Esophagus squamous epithelium (tissue), 5 donors: ENCODE data around the gene UACA. TPM values are rescaled to one million over a fixed set of nuclear protein-coding genes. Genes with fewer than 3 reads are reported as not detected.
A peak's percentile ranks its signal among the peaks of the same experiment; 100 is the strongest.

Experiments
- DNase-seq: peaks from one replicate; lab custom pipeline; 2025; lab: John Stamatoyannopoulos, UW
- H3K27ac ChIP-seq, 4 donors: fragments of 200-600 bp; sonication (generic); one replicate each; pipeline ENCODE4 v1.5.1; 2016 to 2019; ENCODE audit warnings: mild to moderate bottlenecking in 1 of 4
- H3K27me3 ChIP-seq, 4 donors: fragments of 200-600 bp; sonication (generic); 1 replicate in 3 of 4; 2 replicates in 1 of 4; pipeline versions ENCODE4 v1.5.1 to v1.6.0; 2017 to 2021; ENCODE audit warnings: antibody characterized with exemption in 1 of 4
- H3K36me3 ChIP-seq, 3 donors: fragments of 200-600 bp; sonication (generic); one replicate each; pipeline ENCODE4 v1.5.1; 2016 to 2019
- H3K4me1 ChIP-seq, 3 donors: fragments of 200-600 bp; sonication (generic); one replicate each; pipeline ENCODE4 v1.5.1; 2017 to 2019
- H3K4me3 ChIP-seq, 4 donors: fragments of 200-600 bp; sonication (generic); 1 replicate in 3 of 4; 2 replicates in 1 of 4; pipeline ENCODE4 v1.5.1; 2016 to 2019; ENCODE audit warnings: mild to moderate bottlenecking in 2 of 4, moderate library complexity in 1 of 4
- H3K9me3 ChIP-seq, 3 donors: fragments of 200-600 bp; sonication (generic); one replicate each; pipeline ENCODE4 v1.5.1; 2016 to 2019
- CTCF ChIP-seq, 6 experiments: fragments of 450-650 bp in 4 of 6; fragments of 200-600 bp in 2 of 6; sonication (generic) in 2 of 6; IDR thresholded peaks; one replicate each; pipeline ENCODE4 v1.5.1; 2016 to 2019; ENCODE audit warnings: antibody characterized with exemption in 6 of 6, mild to moderate bottlenecking in 4 of 6, moderate library complexity in 4 of 6
- POLR2A ChIP-seq, 4 donors: fragments of 450-650 bp; IDR thresholded peaks; one replicate each; pipeline ENCODE4 v1.6.1; 2017; ENCODE audit warnings: antibody characterized with exemption in 4 of 4, mild to moderate bottlenecking in 4 of 4, moderate library complexity in 3 of 4
- WGBS, 2 donors: methylation state at CpG; one replicate each; pipeline ENCODE4 v1.1.5; 2018; 5-methylcytosine and 5-hydroxymethylcytosine counted together
- intact Hi-C: fragments of 100-400 bp; cut with DNase I; formaldehyde crosslinking; loops from one replicate; pipeline ENCODE4 v1.15.0; 2022
- total RNA-seq, 4 donors: library from RNA; depleted of rRNA; stranded (reverse); fragments of >200 nt; gene quantifications; one replicate each; pipeline ENCODE4 v1.1.0, GENCODE V29; 2016
- donor health status: DM: yes; HTN: yes; CAD: no.

Gene UACA
- total RNA-seq, 4 donors from 2014 or later = 18.3 to 55.3 (median 29.8) TPM

- H3K4me1 ChIP-seq = peaks cover 0 to 20% (median 0%) of the 10 kb centered on the region in 3 donors
- intact Hi-C loops = loop anchor here (5.0 kb wide), 1 partner anchor 132 kb away; no protein-coding TSS in a partner anchor
- no peak for DNase-seq
These were observed 83.5 kb downstream of the UACA start for GRCh38 chr15:70679919-70680231.

GRCh38 chr15:70672081-70672480 is 91.3 kb downstream of the UACA start:
- no peak overlapping the region for H3K4me3 ChIP-seq
- H3K36me3 ChIP-seq = peaks cover 0 to 62% (median 0%) of the 10 kb centered on the region in 3 donors
- H3K27ac ChIP-seq = no peak overlapping the region
- H3K27me3 ChIP-seq = no peaks in the 10 kb centered on the region
- H3K9me3 ChIP-seq = no peaks in the 10 kb centered on the region
- TF ChIP-seq POLR2A (IDR thresholded peaks at IDR 0.05) (no peak), CTCF (IDR thresholded peaks at IDR 0.05) (no peak)
- DNase-seq = no peak
- intact Hi-C loops = no loop called here
- H3K4me1 ChIP-seq = peaks cover 0 to 1% (median 0%) of the 10 kb centered on the region in 3 donors

More at GRCh38 chr15:70679919-70680231, 83.5 kb downstream of the UACA start:
- no peaks in the 10 kb centered on the region for H3K9me3 ChIP-seq
- no peaks in the 10 kb centered on the region for H3K27me3 ChIP-seq
- peaks cover 0 to 55% (median 0%) of the 10 kb centered on the region in 3 donors for H3K36me3 ChIP-seq
- no peak for TF ChIP-seq POLR2A (IDR thresholded peaks at IDR 0.05)
- TF ChIP-seq CTCF (IDR thresholded peaks at IDR 0.05) = no peak
- H3K4me3 ChIP-seq = no peak overlapping the region
- no peak overlapping the region for H3K27ac ChIP-seq

- WGBS, 2 donors = 93 to 97% methylated on average over 1 of the region's 1 CpG
- TF ChIP-seq POLR2A (IDR thresholded peaks at IDR 0.05) = no peak
- TF ChIP-seq CTCF (IDR thresholded peaks at IDR 0.05) = peak in 1 of 6 experiments; percentile 20
- Histone ChIP-seq H3K36me3 (peaks cover 0 to 51% (median 0%) of the 10 kb centered on the region in 3 donors), H3K27ac (no peak overlapping the region), H3K4me3 (no peak overlapping the region), H3K27me3 (no peaks in the 10 kb centered on the region), H3K4me1 (peaks cover 0 to 4% (median 0%) of the 10 kb centered on the region in 3 donors), H3K9me3 (no peaks in the 10 kb centered on the region)
- intact Hi-C loops = no loop called here
- DNase-seq = no peak
These were observed 92.7 kb downstream of the UACA start for GRCh38 chr15:70670680-70671079.

GRCh38 chr15:70669966-70670658 is 93.2 kb downstream of the UACA start:
- Histone ChIP-seq H3K4me1 (peaks cover 0 to 4% (median 0%) of the 10 kb centered on the region in 3 donors), H3K9me3 (no peaks in the 10 kb centered on the region), H3K27ac (no peak overlapping the region), H3K36me3 (peaks cover 0 to 51% (median 0%) of the 10 kb centered on the region in 3 donors), H3K4me3 (no peak overlapping the region), H3K27me3 (no peaks in the 10 kb centered on the region)
- DNase-seq = no peak
- no peak for TF ChIP-seq CTCF (IDR thresholded peaks at IDR 0.05)
- no peak for TF ChIP-seq POLR2A (IDR thresholded peaks at IDR 0.05)
- intact Hi-C loops = no loop called here
- WGBS, 2 donors = 67 to 69% methylated on average over 8 of the region's 8 CpGs

GRCh38 chr15:70669006-70669602 is 94.3 kb downstream of the UACA start:
- no peak for DNase-seq
- Histone ChIP-seq H3K4me1 (peaks cover 0 to 4% (median 0%) of the 10 kb centered on the region in 3 donors), H3K36me3 (peaks cover 0 to 54% (median 3%) of the 10 kb centered on the region in 3 donors), H3K9me3 (no peaks in the 10 kb centered on the region), H3K27ac (no peak overlapping the region), H3K4me3 (no peak overlapping the region), H3K27me3 (no peaks in the 10 kb centered on the region)
- intact Hi-C loops = no loop called here
- TF ChIP-seq POLR2A (IDR thresholded peaks at IDR 0.05) = no peak
- TF ChIP-seq CTCF (IDR thresholded peaks at IDR 0.05) = no peak
- WGBS, 2 donors = 77 to 86% methylated on average over 4 of the region's 4 CpGs
